Sigmoid colon (tissue), 4 donors: ENCODE measurements around the gene KCNIP3.

Experiments used
- EP300 ChIP-seq, 4 donors: sonication (generic); formaldehyde crosslinking; IDR thresholded peaks; one replicate each; pipeline ENCODE4 v1.6.1; 2017; ENCODE audit warnings: antibody characterized with exemption in 4 of 4
- POLR2A ChIP-seq, 2 donors: fragments of 450-650 bp; IDR thresholded peaks; one replicate each; pipeline ENCODE4 v1.6.1; 2016; ENCODE audit warnings: antibody characterized with exemption in 2 of 2, mild to moderate bottlenecking in 2 of 2, moderate library complexity in 2 of 2
- TF ChIP-seq, protein P1 (sequence below), 4 experiments: fragments of 450-650 bp in 3 of 4; fragments of 200-600 bp in 1 of 4; IDR thresholded peaks; one replicate each; pipeline ENCODE4 v1.5.1; 2016 to 2019; ENCODE audit warnings: antibody characterized with exemption in 4 of 4, mild to moderate bottlenecking in 3 of 4, moderate library complexity in 2 of 4

DNA sequence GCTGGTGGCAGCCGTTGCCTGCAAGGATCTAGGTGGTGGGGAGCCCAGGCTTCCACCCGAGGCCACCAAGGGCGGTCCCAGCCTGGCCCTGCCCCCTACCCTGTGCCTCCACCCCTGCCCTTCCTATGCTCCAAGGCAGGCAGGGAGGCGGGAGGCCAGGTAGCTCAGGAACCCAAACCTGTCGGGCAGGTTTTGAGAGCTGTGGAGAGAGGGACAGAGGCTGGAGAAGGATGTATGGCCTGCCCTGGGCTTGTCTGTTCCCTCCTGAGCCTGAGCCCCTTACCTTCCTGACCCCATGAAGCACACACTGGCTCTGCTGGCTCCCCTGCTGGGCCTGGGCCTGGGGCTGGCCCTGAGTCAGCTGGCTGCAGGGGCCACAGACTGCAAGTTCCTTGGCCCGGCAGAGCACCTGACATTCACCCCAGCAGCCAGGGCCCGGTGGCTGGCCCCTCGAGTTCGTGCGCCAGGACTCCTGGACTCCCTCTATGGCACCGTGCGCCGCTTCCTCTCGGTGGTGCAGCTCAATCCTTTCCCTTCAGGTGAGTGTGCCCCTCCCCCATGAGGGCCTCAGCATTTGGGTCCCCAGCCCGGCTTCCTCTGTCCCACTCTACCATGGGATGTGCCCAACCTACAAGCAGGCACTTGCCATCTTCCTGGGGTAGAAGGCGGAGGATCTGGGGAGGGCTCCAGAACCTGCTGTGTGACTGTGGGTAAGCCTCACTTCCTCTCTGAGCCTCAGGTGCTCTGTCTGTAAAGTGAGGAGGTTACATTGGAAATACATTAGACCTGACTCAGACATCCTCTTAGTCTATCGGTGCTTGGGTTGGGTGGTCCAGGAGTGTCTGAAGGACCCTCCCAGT lies 22.6 kb upstream of the KCNIP3 start, which contains the start of gene PROM2:
- TF ChIP-seq, protein P1, sequence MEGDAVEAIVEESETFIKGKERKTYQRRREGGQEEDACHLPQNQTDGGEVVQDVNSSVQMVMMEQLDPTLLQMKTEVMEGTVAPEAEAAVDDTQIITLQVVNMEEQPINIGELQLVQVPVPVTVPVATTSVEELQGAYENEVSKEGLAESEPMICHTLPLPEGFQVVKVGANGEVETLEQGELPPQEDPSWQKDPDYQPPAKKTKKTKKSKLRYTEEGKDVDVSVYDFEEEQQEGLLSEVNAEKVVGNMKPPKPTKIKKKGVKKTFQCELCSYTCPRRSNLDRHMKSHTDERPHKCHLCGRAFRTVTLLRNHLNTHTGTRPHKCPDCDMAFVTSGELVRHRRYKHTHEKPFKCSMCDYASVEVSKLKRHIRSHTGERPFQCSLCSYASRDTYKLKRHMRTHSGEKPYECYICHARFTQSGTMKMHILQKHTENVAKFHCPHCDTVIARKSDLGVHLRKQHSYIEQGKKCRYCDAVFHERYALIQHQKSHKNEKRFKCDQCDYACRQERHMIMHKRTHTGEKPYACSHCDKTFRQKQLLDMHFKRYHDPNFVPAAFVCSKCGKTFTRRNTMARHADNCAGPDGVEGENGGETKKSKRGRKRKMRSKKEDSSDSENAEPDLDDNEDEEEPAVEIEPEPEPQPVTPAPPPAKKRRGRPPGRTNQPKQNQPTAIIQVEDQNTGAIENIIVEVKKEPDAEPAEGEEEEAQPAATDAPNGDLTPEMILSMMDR (IDR thresholded peaks at IDR 0.05) = no peak
- TF ChIP-seq POLR2A (IDR thresholded peaks at IDR 0.05) = no peak
- TF ChIP-seq EP300 (IDR thresholded peaks at IDR 0.05) = no peak
